HCT116 (cell line): Measurements from ENCODE around the gene HELT. TPM values are rescaled to one million over a fixed set of nuclear protein-coding genes. Genes with fewer than 3 reads are reported as not detected.

Source experiments
- ATAC-seq: fragments of 200-7000 bp; cut with Tn5 transposase; 2 replicates; pipeline ENCODE4 v1.9.1; 2020; ENCODE audit warnings: mild to moderate bottlenecking, moderate library complexity
- BruUV-seq: library from RNA; stranded (reverse); fragments of 400-500 nt; replicated peaks from 2 replicates; lab custom pipeline; 2021; lab: Mats Ljungman, UMichigan
- CTCF ChIA-PET: fragments of 300-600 bp; sonication (Branson Sonifier 250); formaldehyde crosslinking; loops from one replicate; lab custom pipeline; 2021; ENCODE audit warnings: antibody characterized with exemption; lab: Charles Lee
- POLR2A ChIA-PET: fragments of 300-600, 350-600 bp; sonication (Branson Sonifier 250); formaldehyde crosslinking; loops from one replicate; lab custom pipeline; 2021; ENCODE audit warnings: antibody characterized with exemption; lab: Charles Lee
- RAD21 ChIA-PET, 2 experiments: fragments of 300-600 bp; sonication (Branson Sonifier 250); formaldehyde crosslinking; loops; one replicate each; lab custom pipeline; 2023; ENCODE audit warnings: low total read pairs in 2 of 2; ENCODE audit not compliant: uncharacterized antibody in 2 of 2, unreplicated experiment in 2 of 2, low non-redundant PET in 1 of 2; lab: Charles Lee
- DNase-seq: peaks from one replicate; pipeline ENCODE4 v3.0.0-alpha.2; 2010; ENCODE audit warnings: low read depth, low spot score
- H2AFZ ChIP-seq: fragments of 200-600 bp; shearing (Covaris generic), sonication (generic); 2 replicates; pipeline ENCODE4 v1.6.1; 2017; ENCODE audit warnings: low read depth, mixed run types, mixed read lengths, antibody characterized with exemption, low read length; ENCODE audit not compliant: poor library complexity, severe bottlenecking
- H3K27ac ChIP-seq: 2 replicates; pipeline ENCODE4 v1.5.1; 2012; ENCODE audit warnings: low read depth, low read length
- H3K27me3 ChIP-seq: fragments of 200-600 bp; sonication (generic); 2 replicates; pipeline ENCODE4 v1.6.1; 2016; ENCODE audit warnings: mixed run types, low read length, mixed read lengths; ENCODE audit not compliant: insufficient read depth
- H3K36me3 ChIP-seq, 2 experiments: fragments of 200-500 bp in 1 of 2; fragments of 200-600 bp in 1 of 2; sonication (Bioruptor generic) in 1 of 2; sonication (generic) in 1 of 2; 2 replicates each; pipeline versions ENCODE4 v1.5.1 to v1.6.1; 2014 to 2016; ENCODE audit warnings: low read length in 2 of 2, inconsistent platforms in 1 of 2, mixed read lengths in 1 of 2, mixed run types in 1 of 2; ENCODE audit not compliant: insufficient read depth in 2 of 2, control insufficient read depth in 1 of 2
- H3K4me1 ChIP-seq, 2 experiments: fragments of 200-600 bp in 1 of 2; sonication (generic) in 1 of 2; 2 replicates each; pipeline versions ENCODE4 v1.5.1 to v1.6.1; 2012 to 2017; ENCODE audit warnings: low read length in 2 of 2, inconsistent platforms in 1 of 2, mild to moderate bottlenecking in 1 of 2, mixed read lengths in 1 of 2, mixed run types in 1 of 2, moderate library complexity in 1 of 2; ENCODE audit not compliant: insufficient read depth in 2 of 2, control insufficient read depth in 1 of 2
- H3K4me2 ChIP-seq: fragments of 200-600 bp; sonication (generic); 2 replicates; pipeline ENCODE4 v1.6.1; 2017; ENCODE audit warnings: mixed run types, low read length, mixed read lengths
- H3K4me3 ChIP-seq, 2 experiments: fragments of 200-600 bp in 1 of 2; sonication (generic) in 1 of 2; replicated peaks in 1 of 2; 2 replicates each; pipeline ENCODE4 v1.5.1; 2011 to 2016; ENCODE audit warnings: low read length in 2 of 2, control low read depth in 1 of 2, low read depth in 1 of 2, mild to moderate bottlenecking in 1 of 2, mixed read lengths in 1 of 2, mixed run types in 1 of 2
- H3K79me2 ChIP-seq: fragments of 200-600 bp; sonication (generic); 2 replicates; pipeline ENCODE4 v1.6.1; 2017; ENCODE audit warnings: mild to moderate bottlenecking, mixed run types, low read length, moderate library complexity, mixed read lengths; ENCODE audit not compliant: insufficient read depth
- H3K9ac ChIP-seq: fragments of 200-600 bp; sonication (generic); 2 replicates; pipeline ENCODE4 v1.6.1; 2016; ENCODE audit warnings: low read length, mixed read lengths
- H3K9me2 ChIP-seq: fragments of 200-600 bp; sonication (generic), shearing (Covaris generic); 2 replicates; pipeline ENCODE4 v1.6.1; 2017; ENCODE audit warnings: mixed run types, mild to moderate bottlenecking, moderate library complexity; ENCODE audit not compliant: insufficient read depth
- H3K9me3 ChIP-seq, 2 experiments: fragments of 200-500 bp in 1 of 2; fragments of 200-600 bp in 1 of 2; sonication (Bioruptor generic) in 1 of 2; sonication (generic) in 1 of 2; 2 replicates each; pipeline ENCODE4 v1.6.1; 2014 to 2017; ENCODE audit warnings: low read length in 2 of 2, mixed read lengths in 2 of 2, inconsistent platforms in 1 of 2, low read depth in 1 of 2, mild to moderate bottlenecking in 1 of 2, mixed run types in 1 of 2, moderate library complexity in 1 of 2; ENCODE audit not compliant: control insufficient read depth in 1 of 2, insufficient read depth in 1 of 2
- H4K20me1 ChIP-seq: fragments of 200-600 bp; sonication (generic), shearing (Covaris generic); 2 replicates; pipeline ENCODE4 v1.6.1; 2017; ENCODE audit warnings: mixed run types, mild to moderate bottlenecking, moderate library complexity; ENCODE audit not compliant: insufficient read depth
- CBX3 ChIP-seq: IDR thresholded peaks from 2 replicates; pipeline ENCODE4 v1.6.1; 2012; ENCODE audit warnings: low read depth
- CEBPB ChIP-seq: IDR thresholded peaks from 2 replicates; pipeline ENCODE4 v1.6.1; 2012; ENCODE audit warnings: low read depth
- EGR1 ChIP-seq: IDR thresholded peaks from 2 replicates; pipeline ENCODE4 v1.6.1; 2012; ENCODE audit warnings: low read depth
- FOSL1 ChIP-seq: IDR thresholded peaks from 2 replicates; pipeline ENCODE4 v1.6.1; 2012; ENCODE audit warnings: low read depth
- JUND ChIP-seq: IDR thresholded peaks from 2 replicates; pipeline ENCODE4 v1.6.1; 2012
- SP1 ChIP-seq: IDR thresholded peaks from 2 replicates; pipeline ENCODE4 v1.6.1; 2012; ENCODE audit warnings: low read depth
- SRF ChIP-seq: IDR thresholded peaks from 2 replicates; pipeline ENCODE4 v1.6.1; 2012; ENCODE audit warnings: low read depth
- YY1 ChIP-seq: IDR thresholded peaks from 2 replicates; pipeline ENCODE4 v1.6.1; 2011; ENCODE audit warnings: low read length, low read depth, moderate library complexity, mild to moderate bottlenecking; ENCODE audit not compliant: insufficient replicate concordance; ENCODE audit errors: extremely low read depth
- intact Hi-C: fragments of 100-400 bp; cut with micrococcal nuclease; formaldehyde crosslinking; loops from 2 replicates; pipeline ENCODE4 v1.10.0; 2022
- total RNA-seq: library from RNA; stranded (reverse); gene quantifications from one replicate; pipeline ENCODE4 v1.2.1, GENCODE V29; 2021; ENCODE audit not compliant: unreplicated experiment
- TF ChIP-seq, protein P1 (sequence below): IDR thresholded peaks from 2 replicates; pipeline ENCODE4 v1.6.1; 2011; ENCODE audit warnings: mild to moderate bottlenecking, low read length, moderate library complexity; ENCODE audit not compliant: insufficient replicate concordance; ENCODE audit errors: extremely low read depth
- TF ChIP-seq, protein P2 (sequence below): IDR thresholded peaks from 2 replicates; pipeline ENCODE4 v1.6.1; 2012; ENCODE audit warnings: low read depth
- TF ChIP-seq, protein P3 (sequence below), 3 experiments: fragments of 200-600 bp in 1 of 3; sonication (generic) in 1 of 3; IDR thresholded peaks in 2 of 3; conservative IDR thresholded peaks in 1 of 3; 2 replicates each; pipeline ENCODE4 v1.5.1; 2012 to 2017; ENCODE audit warnings: low read depth in 2 of 3, low read length in 2 of 3, antibody characterized with exemption in 1 of 3, borderline replicate concordance in 1 of 3, control low read depth in 1 of 3, mild to moderate bottlenecking in 1 of 3, mixed read lengths in 1 of 3, mixed run types in 1 of 3, moderate library complexity in 1 of 3; ENCODE audit not compliant: insufficient read depth in 1 of 3
- TF ChIP-seq, protein P4 (sequence below): IDR thresholded peaks from 2 replicates; pipeline ENCODE4 v1.6.1; 2012

Gene HELT
- total RNA-seq, 1 experiment from 2014 or later, result not detected

DNA sequence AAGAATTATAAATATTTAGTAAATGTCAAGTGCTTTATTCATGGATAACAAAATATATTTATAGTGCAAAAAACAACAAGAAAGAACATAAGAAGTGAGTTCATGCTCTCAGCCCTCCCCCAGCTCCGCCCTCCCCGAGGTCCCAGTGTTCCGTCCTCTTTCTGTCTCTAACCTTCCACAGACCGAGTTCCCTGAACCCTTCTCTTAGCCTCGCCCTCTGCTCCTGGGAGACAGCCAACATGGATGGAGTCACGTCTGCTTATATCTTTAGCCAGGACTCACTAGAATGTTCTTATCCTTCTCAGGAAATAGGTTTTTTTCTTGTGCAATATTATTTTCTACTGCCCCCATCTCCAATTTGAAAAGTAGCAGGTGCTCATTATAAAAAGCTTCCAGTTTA lies 40.1 kb upstream of the HELT start:
- CTCF ChIA-PET, result no interaction called here
- H4K20me1 ChIP-seq, result no peaks in the 10 kb centered on the region
- H3K9me2 ChIP-seq, result no peaks in the 10 kb centered on the region
- TF ChIP-seq CBX3 (no peak), JUND (no peak), CEBPB (no peak), SRF (no peak), EGR1 (no peak)
- TF ChIP-seq, protein P1, sequence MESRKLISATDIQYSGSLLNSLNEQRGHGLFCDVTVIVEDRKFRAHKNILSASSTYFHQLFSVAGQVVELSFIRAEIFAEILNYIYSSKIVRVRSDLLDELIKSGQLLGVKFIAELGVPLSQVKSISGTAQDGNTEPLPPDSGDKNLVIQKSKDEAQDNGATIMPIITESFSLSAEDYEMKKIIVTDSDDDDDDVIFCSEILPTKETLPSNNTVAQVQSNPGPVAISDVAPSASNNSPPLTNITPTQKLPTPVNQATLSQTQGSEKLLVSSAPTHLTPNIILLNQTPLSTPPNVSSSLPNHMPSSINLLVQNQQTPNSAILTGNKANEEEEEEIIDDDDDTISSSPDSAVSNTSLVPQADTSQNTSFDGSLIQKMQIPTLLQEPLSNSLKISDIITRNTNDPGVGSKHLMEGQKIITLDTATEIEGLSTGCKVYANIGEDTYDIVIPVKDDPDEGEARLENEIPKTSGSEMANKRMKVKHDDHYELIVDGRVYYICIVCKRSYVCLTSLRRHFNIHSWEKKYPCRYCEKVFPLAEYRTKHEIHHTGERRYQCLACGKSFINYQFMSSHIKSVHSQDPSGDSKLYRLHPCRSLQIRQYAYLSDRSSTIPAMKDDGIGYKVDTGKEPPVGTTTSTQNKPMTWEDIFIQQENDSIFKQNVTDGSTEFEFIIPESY, result no peak
- no peaks in the 10 kb centered on the region for H3K36me3 ChIP-seq
- POLR2A ChIA-PET, result no interaction called here
- intact Hi-C loops, result no loop called here
- H3K79me2 ChIP-seq, result no peaks in the 10 kb centered on the region
- no peak overlapping the region for H3K27ac ChIP-seq
- no peaks in the 10 kb centered on the region; the same call in 1 of the 2 replicates for H3K27me3 ChIP-seq
- no peak overlapping the region for H3K9ac ChIP-seq
- ATAC-seq (no peak), DNase-seq (no peak)
- no peaks in the 10 kb centered on the region for H3K9me3 ChIP-seq
- peaks cover 0 to 1% of the 10 kb centered on the region in 2 experiments; a peak in 1 of 4 replicates for H3K4me1 ChIP-seq
- BruUV-seq, result no TSS peak
- no peak overlapping the region for H3K4me2 ChIP-seq
- no peak overlapping the region for H3K4me3 ChIP-seq
- RAD21 ChIA-PET, result no interaction called here
- no peak overlapping the region for H2AFZ ChIP-seq

GRCh38 chr4:184979461-184980124 lies 38.7 kb upstream of the HELT start:
- BruUV-seq, result no TSS peak
- Histone ChIP-seq H4K20me1 (no peaks in the 10 kb centered on the region), H2AFZ (no peak overlapping the region), H3K4me2 (no peak overlapping the region), H3K27me3 (no peaks in the 10 kb centered on the region; the same call in 1 of the 2 replicates), H3K9me2 (no peaks in the 10 kb centered on the region), H3K36me3 (no peaks in the 10 kb centered on the region), H3K4me3 (no peak overlapping the region), H3K9me3 (no peaks in the 10 kb centered on the region), H3K9ac (no peak overlapping the region), H3K79me2 (no peaks in the 10 kb centered on the region), H3K4me1 (peaks cover 6 to 9% of the 10 kb centered on the region in 2 experiments; a peak in 2 of 4 replicates), H3K27ac (no peak overlapping the region)
- POLR2A ChIA-PET, result no interaction called here
- ATAC-seq (no peak), DNase-seq (no peak)
- RAD21 ChIA-PET, result no interaction called here
- intact Hi-C loops, result no loop called here
- CTCF ChIA-PET, result no interaction called here
- TF ChIP-seq, protein P2, sequence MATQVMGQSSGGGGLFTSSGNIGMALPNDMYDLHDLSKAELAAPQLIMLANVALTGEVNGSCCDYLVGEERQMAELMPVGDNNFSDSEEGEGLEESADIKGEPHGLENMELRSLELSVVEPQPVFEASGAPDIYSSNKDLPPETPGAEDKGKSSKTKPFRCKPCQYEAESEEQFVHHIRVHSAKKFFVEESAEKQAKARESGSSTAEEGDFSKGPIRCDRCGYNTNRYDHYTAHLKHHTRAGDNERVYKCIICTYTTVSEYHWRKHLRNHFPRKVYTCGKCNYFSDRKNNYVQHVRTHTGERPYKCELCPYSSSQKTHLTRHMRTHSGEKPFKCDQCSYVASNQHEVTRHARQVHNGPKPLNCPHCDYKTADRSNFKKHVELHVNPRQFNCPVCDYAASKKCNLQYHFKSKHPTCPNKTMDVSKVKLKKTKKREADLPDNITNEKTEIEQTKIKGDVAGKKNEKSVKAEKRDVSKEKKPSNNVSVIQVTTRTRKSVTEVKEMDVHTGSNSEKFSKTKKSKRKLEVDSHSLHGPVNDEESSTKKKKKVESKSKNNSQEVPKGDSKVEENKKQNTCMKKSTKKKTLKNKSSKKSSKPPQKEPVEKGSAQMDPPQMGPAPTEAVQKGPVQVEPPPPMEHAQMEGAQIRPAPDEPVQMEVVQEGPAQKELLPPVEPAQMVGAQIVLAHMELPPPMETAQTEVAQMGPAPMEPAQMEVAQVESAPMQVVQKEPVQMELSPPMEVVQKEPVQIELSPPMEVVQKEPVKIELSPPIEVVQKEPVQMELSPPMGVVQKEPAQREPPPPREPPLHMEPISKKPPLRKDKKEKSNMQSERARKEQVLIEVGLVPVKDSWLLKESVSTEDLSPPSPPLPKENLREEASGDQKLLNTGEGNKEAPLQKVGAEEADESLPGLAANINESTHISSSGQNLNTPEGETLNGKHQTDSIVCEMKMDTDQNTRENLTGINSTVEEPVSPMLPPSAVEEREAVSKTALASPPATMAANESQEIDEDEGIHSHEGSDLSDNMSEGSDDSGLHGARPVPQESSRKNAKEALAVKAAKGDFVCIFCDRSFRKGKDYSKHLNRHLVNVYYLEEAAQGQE, result no peak
- no peak for TF ChIP-seq SP1
- TF ChIP-seq YY1, result no peak
- TF ChIP-seq, protein P3, sequence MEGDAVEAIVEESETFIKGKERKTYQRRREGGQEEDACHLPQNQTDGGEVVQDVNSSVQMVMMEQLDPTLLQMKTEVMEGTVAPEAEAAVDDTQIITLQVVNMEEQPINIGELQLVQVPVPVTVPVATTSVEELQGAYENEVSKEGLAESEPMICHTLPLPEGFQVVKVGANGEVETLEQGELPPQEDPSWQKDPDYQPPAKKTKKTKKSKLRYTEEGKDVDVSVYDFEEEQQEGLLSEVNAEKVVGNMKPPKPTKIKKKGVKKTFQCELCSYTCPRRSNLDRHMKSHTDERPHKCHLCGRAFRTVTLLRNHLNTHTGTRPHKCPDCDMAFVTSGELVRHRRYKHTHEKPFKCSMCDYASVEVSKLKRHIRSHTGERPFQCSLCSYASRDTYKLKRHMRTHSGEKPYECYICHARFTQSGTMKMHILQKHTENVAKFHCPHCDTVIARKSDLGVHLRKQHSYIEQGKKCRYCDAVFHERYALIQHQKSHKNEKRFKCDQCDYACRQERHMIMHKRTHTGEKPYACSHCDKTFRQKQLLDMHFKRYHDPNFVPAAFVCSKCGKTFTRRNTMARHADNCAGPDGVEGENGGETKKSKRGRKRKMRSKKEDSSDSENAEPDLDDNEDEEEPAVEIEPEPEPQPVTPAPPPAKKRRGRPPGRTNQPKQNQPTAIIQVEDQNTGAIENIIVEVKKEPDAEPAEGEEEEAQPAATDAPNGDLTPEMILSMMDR (IDR thresholded peaks at IDR 0.05 in 2 of 3, conservative IDR thresholded peaks at IDR 0.05 in 1 of 3; ENCODE audit: borderline replicate concordance in 1 of 3, insufficient read depth in 1 of 3, low read depth in 2 of 3, low read length in 2 of 3), result no peak
- TF ChIP-seq, protein P4, sequence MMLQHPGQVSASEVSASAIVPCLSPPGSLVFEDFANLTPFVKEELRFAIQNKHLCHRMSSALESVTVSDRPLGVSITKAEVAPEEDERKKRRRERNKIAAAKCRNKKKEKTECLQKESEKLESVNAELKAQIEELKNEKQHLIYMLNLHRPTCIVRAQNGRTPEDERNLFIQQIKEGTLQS, result no peak
- TF ChIP-seq CEBPB, result no peak
- no peak for TF ChIP-seq FOSL1
- no peak for TF ChIP-seq JUND
